GM18511 (cell line): ENCODE data around the gene ERN1.

Source experiments
- ATAC-seq: cut with Tn5 transposase; IDR thresholded peaks from one replicate; pipeline ENCODE4 v1.9.1; 2021; ENCODE audit warnings: mild to moderate bottlenecking, moderate library complexity; ENCODE audit not compliant: unreplicated experiment

Gene ERN1

DNA sequence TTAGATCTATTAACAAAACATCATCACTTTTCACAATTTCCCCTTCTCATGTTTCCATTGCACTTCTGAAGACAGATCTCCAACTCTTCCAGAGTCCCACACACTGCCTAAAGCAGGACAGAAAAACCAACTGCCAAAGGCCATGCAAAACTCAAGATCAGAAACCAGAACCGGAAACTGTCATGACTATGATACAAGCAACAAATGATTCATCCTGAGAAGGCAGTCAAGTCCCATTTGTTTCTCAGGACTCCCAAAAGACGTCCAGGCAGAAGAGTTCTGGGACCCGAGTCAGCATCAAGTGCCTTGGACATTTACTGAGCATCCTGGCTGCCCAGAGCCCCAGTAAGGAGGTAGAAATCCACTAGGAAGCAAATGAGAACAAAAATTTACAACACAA, 38.8 kb downstream of the ERN1 start:
- ATAC-seq, result no peak

DNA sequence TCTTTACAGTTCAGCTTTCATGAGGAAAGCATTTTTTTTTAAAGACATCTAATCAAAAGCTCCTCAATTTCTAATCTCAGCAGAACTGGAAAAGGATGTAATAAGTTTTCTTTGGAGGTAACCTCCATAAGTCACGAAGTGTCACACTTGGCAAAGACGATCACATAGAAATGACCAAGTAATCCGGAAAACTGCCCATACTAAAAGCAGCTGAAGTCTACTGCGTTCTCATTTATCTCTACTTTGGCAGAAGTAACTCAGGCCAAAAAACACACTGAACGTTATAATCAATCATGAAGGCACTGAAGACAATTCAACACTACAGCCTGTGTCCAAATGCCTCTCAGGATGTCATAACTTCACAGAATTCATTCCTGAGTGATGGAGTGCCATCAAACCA, 39.8 kb downstream of the ERN1 start:
- ATAC-seq, result no peak

DNA sequence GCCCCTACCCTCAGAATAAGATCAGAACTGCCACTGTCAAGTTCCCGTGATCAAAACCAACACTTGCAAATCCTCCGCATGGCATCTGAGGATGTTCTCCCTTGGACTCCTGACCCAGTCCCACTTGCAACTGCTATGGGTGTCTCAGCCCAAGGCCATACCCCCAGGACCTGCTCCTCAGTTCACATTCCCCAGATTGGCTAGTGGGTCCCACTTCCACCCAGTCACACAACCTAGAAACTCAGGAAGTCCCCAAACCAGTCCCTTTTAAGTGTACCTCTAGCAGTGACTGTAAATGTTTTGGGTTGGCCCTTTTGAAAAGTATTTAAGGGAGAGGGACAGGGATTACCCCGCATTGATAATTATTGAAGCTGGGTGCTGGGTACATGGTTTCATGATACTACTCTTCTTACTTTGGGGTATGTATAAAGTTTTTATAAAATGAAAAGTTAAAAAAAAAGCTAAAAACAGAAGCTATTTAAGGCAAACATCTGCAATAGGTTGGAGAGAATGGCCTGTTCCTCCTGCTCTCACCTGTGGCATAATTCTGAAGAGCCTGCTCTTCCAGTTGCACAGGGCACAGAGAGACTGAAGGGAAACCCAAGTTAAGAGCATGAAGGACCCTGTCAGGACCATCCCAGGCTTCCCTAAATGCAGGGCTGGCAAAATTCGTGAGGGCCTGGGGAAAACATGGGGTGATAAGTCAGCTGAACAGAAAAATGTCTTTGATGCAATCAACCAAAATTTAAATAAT, 42.5 kb downstream of the ERN1 start:
- ATAC-seq, result no peak

DNA sequence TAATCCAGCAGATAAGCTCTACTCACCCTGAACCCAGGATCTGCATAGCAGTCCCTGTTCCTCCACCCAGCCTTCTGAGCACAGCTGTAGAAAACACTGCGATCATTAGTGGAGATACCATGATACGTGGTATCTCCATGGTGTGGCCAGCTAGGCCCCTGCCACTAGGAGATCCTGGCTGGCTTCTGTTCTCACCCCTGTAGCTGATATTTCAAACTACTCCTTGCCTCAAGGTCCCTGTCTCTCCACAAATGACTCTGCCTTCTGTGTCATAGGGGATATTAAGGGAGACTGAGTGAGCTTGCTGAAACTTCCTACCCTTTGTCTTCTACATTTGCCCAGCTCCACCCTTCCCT, 44.3 kb downstream of the ERN1 start:
- no peak for ATAC-seq

DNA sequence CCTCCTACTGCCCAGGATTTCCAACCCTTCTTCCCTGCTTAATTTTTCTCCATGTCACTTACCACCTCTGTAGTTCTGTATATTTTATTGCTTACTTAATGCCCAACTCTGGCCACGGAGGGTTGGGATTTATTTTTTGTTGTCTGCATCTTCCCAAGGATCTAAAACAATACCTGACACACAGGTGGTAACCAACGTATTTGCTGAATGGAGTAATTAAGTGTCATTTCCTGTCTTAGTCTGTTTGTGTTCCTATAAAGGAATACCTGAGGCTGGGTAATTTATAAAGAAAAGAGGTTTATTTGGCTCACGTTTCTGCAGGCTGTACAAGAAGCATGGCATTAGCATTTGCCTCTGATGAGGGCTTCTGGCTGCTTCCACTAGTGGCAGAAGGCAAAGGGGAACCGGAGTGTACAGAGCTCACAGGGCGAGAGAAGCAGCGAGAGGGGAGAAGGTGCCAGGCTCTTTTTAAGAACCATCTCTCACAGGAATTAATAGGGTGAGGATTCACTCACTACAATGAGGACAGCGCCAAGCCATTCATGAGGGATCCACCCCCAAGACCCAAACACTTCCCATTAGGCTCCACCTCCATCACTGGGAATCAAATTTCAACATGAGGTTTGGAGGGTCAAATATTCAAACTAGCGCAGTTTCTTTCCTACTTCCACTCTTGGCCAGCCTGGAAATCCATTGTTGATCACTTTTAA, 44.8 kb downstream of the ERN1 start:
- no peak for ATAC-seq

DNA sequence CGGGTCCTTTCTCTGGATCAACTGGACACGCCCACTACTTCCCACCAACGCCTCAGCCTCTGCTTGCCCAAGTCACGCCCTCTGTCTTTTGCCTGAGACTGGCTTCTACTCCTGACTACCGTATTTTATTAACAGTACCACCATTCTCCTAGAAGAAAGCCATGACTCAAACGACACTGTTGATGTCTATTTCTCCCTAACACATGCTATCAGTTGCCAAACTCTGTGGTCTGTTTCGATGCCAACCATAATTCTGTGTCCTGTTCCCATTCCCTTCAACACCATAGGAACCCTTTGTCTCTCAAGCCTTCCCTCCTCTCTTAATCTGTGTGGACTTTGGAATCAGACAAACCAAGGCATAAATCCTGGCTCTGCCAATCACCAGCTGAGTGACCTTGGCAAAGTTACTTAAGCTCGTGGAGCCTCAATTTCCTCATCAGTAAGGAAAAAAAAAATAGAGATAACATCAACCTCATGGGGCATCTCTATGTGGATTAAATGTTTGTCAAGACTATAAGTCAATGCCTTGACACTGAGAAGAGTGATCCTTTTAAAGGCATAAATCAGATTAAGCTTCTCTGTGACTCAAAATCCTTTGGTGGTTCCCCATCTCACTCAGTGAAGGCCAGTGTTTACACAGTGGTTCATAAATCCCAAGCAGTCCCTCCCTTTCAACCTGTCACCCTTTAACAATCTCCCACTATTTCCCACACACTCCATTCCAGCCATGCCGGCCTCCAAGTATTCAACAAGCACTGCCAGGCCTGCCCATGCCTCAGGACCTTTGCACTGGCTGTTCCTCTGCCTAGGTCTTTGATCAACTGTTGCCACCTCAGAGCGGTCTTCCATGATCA, 45.6 kb downstream of the ERN1 start:
- ATAC-seq, result no peak

DNA sequence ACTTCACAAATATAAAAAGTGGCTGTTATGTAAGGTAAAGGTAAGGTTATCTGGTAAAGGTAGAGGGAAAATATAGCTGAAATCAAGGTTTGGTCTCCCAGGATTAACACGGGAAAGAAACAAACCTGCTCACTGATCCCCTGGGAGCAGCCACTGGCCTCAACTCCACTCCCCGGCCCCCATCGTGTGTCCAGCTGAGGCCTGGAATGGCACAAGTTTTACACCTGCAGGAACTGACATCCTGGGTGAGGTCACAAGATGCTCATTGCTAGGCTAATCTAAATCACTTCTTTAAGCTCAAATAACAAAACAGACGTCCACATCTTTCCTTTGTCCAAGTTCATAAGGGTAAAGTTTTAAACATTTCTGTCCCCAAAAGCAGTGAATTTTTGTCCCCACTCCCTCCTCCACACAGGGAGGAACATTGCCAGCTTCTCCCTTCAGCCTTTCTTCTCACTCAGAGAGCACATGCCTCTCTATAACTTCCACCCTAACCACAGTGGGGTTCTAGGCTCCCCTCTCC, 46.3 kb downstream of the ERN1 start:
- ATAC-seq, result no peak

DNA sequence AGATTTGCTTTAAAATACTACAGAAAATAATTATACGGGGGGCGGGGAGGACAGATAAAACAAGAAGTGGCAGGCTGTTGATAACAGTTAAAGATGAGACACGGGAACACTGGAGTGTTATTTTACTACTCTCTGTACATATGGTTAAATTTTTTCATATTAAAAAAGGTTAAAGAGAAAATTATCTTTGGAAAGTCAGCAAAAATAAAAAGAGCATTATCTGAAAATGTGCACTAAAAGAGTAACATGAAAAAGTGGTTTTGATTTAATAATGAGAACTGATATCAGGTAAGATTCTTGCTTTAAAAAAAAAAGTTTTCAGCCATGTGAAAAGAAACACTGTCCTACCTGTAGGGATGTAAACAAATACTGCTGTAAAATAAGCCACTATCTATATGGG, 46.9 kb downstream of the ERN1 start:
- ATAC-seq, result no peak

DNA sequence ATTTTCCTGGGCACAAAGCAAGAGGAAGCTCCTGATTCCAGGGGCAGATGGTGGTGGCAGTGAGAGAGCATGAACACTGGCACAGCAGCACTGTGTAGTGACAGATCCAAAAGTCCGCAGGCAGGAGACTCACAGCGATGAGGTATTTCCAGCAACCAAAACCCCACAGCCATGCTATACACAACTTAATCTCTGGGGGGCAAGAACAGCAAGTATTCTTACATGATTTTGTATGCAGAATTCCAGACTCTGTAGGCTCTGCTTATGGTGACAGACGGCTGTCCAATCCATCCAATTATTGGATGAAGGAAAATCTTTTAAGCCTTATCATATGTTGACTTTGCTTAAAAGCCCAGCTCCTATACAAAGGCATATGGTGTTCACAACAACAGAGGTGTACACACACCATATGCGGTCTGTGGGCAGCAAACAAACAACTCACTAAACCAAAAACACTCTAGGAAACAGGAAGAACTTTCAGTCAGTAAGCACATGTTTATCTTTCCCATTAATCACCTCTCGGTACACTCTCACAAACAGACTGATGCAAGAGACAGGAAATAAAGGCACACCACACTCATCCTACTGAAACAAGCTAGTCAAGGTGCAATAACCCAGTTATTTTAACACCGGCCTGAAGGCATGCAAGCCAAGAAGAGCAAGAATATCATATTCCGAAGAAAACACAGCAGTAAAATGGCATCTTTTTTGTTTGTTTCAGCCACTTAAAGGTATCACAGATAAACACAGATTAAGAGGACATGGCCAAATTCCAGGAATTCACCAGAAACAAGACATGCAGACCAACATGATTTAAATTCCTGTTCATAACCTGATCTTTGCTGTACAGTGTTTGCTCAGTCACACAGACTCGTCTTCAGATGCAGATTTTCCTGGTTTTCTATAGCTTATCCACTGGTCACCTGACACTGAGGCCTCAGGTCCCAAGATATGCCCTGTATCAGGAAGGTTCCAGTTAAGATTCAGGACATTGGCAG, 47.8 kb downstream of the ERN1 start:
- peak; percentile 56 for ATAC-seq

DNA sequence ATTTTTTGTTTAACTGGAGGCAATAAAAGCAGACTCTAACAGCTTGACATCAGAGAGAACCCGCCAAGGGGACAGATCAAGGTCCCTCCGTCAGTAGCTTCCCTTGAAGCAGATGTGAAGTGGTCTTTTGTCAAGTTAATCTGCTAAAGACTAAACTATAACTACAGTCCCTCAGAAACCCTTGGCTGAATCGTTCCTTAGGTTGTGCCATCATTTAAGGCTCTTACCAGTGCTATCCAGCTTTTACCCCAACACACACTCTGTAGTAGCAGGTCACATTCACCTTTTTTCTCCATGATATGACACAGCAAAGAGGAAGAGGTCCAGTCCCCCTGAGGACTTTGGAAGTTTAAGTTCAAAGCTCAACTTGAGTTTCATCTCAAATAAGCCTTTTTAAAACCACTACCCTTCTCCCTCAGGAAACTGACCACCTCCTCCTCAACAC, 49.7 kb downstream of the ERN1 start:
- ATAC-seq, result no peak

DNA sequence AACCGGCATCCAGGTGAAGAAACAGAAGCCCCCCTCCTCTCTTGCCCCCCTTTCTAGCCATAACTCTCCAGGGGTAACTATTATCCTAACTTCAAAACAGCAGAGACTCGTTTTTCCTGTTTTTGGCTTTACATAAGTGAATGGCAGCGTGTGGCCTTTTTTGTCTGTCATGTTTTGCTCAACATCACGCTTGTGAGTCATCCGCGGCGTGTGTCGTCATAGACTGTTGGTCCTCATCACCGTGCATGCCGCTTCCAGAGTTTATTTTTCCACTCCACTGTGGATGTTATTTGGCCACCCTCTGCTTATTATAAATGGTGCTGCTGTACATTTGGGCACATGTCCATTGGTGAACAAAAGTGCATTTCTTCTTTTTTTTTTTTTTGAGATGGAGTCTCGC, 52.6 kb downstream of the ERN1 start:
- ATAC-seq, result no peak

DNA sequence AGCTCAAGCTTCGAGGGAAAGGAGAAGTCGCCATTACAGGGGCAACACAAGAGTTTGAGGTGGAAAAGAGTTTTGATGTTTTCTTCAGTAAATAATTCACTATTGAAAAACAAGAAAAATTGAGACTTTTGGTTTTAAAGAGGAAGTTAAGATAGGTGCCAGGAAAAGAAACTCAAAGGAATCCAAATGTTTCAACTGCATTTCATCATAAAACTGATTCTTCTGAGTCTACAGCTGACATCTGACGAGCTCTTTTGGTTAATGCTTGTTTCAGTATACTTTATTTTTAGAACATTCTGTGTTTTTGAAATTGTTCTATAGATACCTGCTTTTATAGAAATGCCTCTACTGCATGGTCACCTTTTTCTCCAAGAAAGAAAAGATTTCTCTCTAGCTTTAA, 54.0 kb downstream of the ERN1 start:
- ATAC-seq, result peak; percentile 42

DNA sequence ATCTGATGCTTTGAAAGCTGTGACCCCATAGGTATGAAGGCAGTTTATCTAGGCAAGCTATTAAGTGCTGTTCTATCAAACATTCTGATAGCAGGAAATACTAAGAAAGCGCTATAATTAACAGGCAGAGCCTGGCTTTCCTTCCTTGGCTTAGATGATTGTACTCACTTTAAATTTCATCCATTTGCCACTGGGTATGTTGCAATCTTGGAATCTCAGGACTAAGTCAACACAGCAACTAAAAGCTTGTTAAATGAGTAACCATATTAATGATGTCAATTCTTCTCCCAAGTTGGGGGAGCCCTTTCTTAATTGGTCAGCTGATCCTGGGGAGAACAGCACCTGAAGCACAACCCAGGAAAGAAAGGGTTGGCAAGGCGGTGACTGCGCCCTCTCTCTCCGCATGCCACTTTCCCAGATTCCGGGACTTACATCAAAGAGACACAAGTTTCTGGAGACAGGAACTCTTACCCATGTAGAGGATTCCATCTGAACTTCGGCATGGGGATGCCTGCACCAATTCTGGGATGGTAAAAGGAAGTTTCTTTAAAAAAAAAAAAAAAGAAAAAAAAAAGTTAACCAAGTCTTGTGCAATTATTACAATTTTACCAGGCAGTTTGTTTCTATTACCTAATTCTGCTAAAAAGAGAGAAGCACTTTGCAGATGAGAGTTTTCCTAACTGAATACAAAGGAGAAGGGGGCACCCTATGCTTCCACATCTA, 55.1 kb downstream of the ERN1 start:
- ATAC-seq, result no peak

DNA sequence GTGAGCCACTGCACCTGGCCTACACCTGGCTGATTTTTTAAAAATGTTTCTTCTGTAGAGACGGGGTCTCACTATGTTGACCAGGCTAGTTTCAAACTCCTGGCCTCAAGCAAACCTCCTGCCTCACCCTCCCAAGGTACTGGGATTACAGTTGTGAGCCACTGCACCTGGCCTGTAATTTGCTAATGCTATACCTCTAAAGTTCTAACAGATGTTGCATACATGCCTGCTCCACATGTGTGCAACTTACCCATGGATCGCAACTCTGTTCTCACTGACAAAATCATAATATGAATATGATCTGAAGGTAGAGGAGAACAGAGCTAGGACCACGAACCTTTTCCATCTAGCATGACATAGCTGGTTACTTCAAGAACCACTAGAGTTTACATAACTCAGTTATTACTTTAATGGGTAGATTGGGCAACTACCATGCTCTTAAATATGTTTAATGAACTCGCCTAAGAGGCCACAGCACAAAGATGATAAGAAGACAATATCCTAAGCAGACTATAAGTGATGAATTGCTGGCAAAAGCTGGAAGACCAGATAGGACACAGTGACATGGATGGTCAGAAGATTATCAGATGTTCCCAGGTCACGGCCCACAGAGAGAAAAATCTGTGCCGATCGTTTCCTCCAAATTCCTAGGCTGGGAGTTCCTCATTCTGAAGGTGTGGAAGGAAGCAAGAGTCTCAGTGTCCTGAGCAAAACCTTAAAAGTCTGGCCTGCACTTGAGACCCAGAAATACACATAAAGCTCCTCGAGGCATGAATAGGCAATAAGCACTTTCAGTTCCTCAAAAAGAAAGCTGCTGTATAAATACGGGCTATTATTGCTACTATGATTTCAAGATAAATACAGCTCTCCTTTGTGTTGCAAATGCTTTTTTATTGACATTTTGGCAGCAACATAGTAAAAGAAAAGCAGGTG, 55.9 kb downstream of the ERN1 start:
- ATAC-seq, result peak; percentile 84

DNA sequence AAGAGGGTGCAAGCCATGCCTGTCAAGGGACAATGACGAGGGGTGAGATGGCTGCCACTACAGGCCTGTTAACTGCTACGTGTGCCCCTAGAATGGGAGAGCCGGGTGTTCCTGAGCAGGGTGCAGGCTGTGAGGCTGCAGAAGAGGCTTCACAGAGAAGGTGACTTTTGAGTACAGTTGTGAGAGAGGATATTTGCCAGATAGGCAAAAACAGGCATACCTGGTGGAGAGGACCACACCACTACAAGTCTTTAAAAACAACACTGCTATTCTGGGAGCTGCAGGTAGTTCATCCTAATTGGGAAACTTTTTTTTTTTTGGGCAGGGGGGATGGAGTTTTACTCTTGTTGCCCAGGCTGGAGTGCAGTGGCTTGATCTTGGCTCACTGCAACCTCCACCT, 58.8 kb downstream of the ERN1 start:
- no peak for ATAC-seq

DNA sequence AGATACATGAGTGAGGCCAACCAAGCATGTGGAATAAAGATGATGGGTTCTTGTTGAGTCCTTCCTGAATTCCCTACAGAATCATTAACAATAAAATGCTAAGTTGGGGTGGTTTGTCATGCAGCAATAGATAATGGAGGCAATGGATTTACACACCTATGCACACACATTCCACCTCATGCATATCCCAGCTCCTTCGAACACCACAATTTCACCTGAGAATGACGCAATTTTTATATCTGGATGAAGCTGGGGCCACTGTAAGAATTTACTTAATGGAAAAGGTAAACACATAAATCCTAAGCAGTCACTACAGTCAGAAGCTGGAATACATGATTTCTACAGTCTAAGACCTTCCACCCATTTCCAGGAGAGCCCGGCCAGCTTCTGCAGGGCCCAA, 59.7 kb downstream of the ERN1 start:
- no peak for ATAC-seq

DNA sequence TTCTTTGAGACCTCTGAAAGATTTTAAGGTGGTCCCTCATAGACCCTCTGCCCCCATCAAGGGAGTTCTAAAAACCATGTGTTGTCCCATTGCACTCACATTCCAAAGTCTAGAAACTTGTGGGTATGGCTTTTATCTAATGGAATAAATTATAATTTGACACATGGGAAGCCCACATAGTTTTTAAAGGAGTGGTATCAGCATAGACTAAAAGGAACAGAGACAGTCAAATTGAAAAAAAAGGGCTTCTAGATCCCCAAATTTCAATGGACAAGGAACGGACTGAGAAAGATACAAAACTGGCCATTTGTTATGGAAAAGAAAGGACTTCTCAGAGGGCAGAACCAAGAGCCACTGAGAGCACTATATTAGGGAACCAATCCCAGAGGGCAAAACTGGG, 60.8 kb downstream of the ERN1 start:
- ATAC-seq, result no peak

DNA sequence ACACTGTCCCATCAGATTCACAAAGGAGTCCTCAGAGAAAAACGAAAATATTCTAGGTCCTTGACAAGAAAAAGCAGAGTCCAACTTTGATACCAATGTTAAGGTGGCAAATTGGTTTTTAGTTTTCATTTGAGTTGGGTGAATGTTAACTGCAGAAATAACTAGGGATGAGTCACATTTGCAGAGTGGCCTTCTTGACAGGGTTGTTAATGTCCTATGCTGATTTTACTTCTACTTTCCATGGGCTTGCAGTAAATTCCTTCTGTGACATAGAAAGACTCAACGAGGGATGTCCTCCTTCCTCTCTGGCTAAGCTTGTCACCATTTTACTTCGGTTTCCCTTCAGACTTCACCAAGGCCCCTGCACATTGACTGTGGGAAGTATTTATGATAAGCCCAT, 62.3 kb downstream of the ERN1 start:
- no peak for ATAC-seq

DNA sequence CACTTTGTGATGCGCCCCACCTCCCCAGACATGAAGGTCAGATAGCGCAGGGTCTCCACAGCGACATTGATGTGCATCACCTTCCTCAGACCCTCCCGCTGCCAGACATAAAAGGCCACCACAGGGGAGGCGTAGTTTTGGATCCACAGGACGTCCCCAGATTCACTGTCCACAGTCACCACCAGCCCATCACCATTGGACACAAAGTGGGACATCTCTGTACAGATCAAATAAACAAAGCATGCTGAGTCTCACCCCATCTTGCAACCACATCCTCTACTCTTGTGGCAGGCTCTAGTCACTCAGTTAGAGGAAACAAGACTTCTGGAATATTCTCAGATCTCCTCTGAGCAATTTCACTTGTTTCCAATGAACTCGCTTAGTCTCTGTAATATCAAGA, 63.2 kb downstream of the ERN1 start:
- ATAC-seq, result no peak
